Raji (cell line): Measurements from ENCODE around the gene DNAJC13.

Experiments used
- POLR2A ChIP-seq: IDR thresholded peaks from 2 replicates; pipeline ENCODE4 v1.6.1; 2011; ENCODE audit warnings: low read depth, low read length, control low read depth; ENCODE audit not compliant: insufficient read depth

Gene DNAJC13

DNA sequence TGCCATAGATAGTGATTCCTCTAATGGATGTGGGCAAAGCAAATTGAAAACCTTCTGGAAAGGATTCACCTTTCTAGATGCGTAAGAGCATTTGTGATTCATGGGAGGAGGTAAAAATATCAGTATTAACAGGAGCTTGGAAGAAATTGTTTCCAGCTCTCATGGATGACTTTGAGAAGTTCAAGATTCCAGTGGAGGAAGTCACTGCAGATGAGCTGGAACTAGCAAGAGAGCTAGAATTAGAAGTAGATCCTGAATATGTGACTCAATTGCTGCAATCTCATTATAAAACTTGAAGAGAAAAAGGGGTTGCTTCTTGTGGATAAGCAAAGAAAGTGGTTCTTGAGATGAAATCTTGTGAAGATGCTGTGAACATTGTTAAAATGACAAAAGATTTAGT is 91.8 kb downstream of the DNAJC13 start:
- no peak for TF ChIP-seq POLR2A

DNA sequence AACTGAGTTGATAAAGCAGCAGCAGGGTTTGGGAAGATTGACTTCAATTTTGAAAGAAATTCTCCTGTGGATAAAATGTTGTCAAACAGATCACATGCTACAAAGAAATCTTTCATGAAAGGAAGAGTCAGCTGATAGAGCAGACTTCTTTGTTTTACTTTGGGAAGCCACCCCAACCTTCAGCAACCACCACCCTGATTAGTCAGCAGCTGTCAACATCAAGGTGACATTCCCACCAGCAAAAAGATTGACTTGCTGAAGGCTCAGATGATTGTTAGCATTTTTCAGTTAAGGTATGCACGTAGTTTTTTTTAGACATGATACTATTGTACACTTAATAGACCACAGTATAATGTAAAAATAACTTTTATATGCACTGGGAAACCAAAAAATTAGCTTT is 92.2 kb downstream of the DNAJC13 start:
- TF ChIP-seq POLR2A = no peak

DNA sequence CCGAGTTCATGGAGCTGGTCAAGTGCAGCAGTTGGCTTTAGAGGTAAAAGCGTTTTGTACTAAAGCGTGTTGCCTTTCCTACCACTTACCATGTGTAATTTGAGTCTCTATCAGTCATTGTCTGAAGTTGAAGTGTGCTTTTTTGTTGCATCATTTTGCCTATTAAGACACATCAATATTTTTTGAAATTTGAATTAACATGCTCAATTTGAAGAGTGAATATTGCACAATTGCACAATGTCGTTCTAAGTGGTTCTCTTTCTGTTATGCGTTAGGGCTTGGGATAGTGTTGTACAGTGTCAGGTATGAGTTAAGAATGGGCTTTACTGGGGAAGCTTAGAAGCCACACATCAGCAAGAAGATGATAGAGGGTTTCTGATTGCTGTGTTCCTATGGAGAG is 95.8 kb downstream of the DNAJC13 start:
- TF ChIP-seq POLR2A = no peak

DNA sequence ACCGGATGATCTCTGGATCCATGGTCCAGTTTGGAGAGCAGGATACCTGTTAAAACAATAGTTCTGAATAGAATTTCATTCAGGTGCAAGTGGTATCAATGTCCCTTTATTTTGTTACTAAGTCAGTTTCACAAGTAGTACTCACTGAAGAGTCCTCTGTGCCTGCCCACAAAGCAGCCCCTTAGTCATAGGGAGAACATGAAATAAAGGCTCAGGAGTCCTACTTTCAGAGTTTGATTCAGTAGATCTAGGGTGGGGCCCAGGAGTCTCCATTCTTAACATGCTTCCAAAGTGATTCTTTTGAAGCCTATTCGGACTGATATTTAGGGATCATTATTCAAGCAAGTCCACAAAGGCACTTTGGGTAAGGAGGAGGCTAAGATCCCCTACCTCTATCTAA is 100.0 kb downstream of the DNAJC13 start:
- TF ChIP-seq POLR2A = no peak

DNA sequence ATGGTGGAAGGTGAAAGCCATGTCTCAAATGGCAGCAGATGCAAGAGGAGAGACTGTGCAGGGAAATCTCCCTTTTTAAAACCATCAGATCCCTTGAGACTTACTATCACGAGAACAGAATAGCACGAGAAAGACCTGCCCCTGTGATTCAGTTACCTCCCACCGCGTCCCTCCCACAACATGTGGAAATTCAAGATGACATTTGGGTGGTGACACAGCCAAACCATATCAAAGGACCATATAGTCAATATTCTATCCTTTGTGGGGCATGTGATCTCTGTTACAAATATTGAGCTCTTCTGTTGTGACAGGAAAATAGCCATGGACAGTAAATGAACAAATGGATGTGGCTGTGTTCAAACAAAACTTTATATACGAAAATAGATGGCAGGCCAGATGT is 102.6 kb downstream of the DNAJC13 start:
- TF ChIP-seq POLR2A = no peak

DNA sequence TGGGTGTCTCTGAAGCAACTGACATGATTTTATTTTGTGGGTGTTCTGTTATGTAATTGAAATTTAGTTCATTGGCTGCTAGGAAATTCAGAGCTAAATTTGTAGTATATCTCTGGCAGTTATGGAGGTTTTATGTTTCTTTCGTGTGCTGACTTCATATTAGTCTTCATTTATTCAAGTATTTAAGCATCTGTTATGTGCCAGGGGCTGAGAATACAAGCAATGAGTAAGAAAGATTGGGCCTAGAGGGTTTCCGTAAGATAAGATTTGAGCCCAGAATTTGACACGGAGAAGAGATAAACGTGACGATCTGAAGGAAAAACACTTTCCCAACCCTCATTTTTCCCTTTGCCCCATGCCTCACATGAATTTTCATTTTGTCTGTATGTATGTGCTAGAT is 104.6 kb downstream of the DNAJC13 start:
- no peak for TF ChIP-seq POLR2A

DNA sequence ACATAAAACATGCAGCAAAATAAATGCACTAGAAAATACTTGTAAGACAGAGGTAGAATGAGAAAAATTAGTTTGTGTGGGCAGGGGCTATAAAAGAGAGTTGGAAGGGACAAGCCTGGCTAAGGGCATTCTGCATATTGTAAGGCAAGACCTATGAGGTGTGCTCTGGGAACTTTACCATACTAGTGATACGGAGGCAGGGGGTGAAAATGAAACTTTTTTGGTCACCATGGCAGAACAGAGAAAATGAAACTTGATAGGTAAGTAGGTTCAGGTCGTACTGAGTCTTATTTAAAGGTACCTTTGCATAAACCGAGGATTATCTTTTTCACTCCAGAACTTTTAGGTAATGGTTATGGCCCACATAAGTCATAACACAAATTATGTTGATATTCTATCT is 105.1 kb downstream of the DNAJC13 start:
- TF ChIP-seq POLR2A = no peak

DNA sequence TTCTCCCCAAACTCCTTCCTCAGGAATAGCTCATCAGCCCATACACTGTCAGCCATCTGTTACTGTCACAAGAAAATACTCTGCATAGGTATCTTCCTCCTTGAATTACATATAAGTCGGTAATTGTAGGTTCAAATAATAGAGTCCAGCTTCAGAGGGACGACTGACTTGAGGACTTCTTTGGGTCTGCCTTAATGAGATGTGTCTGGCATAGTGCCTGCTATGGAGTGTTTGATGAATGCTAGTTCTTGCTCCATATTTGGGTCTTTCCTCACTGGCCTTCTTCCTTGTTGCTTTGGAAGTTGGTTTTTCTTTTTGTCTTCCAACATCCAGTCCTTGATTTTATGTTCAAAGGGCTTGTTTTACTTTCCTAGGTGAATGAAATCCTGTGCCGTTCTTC is 113.3 kb downstream of the DNAJC13 start:
- TF ChIP-seq POLR2A = no peak

DNA sequence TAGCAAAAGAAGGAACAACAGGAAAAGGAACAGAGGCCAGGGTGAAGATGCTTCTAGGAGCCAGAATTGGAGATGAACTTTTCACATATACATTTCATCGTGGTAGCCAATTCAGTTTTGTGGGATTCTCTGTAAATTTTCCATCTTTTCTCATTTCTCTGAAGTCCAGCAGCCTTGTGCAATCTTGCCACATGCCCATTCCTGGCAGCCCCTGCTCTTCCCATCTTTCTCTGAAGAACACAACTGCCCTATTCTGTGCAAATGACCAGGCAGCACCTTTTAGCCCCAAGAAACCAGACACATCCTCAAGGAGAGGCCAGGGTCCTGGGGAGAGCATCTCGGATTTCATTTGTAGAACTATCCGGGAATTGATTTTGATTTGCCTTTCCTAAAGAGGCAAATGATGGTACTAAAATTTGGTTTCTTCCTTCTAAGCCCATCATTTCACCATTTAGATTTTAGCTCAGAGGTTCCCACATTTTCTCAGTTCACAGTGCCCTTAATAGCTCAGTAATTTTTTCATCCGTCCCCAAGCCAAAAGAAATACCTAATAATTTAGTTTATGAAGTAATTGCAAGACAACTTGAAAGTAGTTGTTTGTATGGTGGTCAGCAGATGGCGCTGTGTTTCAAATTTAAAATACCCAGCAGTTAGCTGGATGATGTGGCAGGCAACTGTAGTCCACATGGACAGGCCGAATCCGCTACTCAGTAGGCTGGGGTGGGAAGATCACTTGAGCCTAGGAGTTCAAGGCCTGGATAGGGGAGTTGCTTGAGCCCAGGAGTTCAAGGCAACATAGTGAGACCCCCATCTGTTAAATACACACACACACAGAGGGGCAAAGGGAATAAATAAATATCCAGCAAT is 118.5 kb downstream of the DNAJC13 start:
- TF ChIP-seq POLR2A = no peak

DNA sequence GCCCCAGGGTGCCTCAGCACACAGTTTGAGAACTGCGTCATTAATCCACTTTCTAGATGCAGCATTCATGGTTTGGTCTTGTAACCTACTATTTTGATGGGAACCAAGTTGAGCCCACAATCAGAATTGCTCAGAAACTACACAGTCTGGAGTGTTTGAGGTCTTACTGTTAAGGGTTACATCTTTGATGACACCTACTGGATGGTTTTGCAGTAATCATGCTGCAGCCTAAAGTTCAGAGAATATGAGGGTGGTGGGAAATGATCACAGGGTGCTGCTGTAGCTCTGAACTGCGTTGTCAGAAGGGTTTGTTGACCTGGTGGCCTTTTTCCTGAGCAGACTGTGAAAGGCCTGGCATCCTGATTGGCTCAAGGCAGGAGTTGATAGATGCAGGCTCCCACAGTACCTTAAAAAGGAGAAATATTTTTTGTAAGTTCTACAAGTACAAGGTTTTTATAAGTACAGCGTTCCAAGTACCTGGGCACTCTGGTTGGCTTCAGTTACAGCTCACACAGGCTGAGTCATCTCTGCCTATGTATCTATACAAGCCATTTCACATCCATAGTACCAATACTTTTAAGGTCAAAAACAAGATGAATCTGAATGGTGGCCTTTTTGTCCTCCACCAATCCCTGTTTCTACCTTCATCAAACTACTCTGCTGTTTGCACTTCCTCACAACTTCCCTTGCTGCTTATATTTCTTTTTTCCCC is 119.3 kb downstream of the DNAJC13 start:
- TF ChIP-seq POLR2A = no peak

DNA sequence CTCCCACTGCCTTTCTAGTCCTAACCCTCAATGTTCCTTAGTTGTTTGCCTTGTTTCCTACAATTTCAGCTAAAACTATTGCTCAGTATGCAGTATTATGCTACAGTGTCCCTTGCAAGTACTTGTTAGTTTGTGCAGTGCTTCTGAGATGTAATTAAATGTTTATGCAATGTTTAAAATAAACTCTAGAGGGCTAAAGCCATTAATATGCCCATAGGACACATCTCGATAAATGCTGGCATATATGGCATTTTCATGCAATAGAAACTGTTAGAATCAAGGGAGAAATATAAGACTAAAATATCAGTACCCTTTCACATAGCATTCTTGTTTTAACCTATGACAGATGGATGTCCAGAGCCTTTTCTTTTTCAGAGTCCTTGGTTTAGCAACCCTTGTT is 120.0 kb downstream of the DNAJC13 start:
- TF ChIP-seq POLR2A = no peak

DNA sequence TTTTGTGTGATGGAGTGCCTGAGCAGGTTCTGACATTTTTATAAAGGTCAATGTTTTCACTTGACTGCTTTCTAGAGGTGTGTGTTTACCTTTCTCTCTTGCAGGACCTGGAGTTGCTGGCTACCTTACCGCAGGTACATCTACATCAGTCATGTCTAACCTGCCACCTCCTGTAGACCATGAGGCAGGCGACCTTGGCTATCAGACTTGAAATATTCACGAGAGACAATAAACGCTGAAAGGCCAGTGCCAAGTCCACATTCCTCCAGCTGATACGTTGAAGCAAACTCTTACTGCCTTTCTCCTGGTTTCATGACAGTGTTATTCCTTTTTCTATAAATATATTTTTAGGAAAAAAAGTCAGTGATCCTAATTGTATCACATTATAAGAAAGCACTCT is 120.8 kb downstream of the DNAJC13 start:
- TF ChIP-seq POLR2A = no peak

DNA sequence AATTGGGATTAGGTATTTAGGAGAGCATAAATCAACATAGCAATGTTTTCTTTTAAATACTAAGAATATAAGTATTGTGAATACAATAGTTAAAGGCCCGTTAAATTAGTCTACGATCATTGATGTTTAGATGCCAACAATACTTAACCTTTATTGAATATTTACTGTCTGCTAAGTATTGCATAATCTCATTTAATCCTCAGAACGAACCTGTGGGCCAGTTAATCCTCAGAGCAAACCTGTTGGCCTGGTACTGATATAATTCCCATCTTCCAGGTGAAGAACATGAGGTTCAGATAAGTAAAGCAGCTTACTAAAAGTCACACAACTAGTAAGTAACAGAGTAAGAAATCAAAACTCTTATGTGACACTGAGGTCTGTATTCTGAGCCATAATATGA is 122.4 kb downstream of the DNAJC13 start:
- no peak for TF ChIP-seq POLR2A

DNA sequence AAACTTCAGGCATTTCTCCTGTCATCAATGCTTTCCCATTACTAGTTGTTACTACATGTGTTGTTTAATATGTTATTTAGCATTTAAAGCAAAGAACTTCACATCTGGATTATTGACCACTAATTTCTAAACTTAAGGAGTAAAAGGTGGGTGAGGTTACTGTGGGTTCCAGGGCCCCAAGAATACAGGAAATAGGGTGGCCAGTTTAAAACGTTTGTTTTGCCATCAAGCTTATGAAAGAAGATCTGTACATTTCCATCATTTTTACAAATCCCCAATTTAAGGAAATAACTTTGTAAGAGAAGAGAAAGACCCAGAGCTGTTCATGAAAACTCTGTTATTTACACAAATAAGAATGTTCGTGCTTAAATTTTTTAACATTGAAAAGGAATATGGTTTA is 125.3 kb downstream of the DNAJC13 start:
- TF ChIP-seq POLR2A = no peak

DNA sequence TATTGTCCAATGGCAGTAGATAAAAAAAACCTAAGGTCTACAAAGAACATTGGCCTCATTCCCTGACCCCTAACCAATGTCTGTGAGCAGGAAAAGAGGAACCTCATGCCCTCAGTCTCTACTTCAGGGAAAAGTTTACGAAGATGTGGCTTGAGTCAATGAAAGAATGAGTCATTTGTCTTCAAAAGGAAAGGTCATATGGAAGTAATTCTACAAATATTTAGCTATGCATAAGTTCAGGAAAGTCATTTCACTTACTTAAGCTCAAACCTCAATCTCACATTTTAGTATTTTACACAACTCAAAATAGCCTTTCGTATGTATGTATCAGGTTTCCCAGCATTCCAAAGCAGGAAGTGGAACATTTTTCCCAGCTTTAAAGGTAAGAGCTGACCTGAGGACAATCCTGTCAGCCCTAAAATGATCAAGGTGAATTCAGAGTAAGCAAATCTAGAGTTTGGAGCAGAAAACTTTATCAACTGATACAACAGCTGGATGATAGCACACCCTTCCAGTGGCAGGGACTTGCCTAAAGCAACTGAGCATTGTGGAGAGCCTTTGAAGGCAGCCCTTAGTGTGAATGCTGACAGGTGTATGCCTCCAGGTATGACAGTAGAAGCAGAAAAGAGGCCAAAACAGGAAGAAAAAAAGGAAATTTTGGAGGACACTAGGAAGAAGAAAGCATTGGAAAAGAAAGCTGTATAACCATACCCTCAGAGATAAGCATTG is 125.9 kb downstream of the DNAJC13 start:
- no peak for TF ChIP-seq POLR2A

DNA sequence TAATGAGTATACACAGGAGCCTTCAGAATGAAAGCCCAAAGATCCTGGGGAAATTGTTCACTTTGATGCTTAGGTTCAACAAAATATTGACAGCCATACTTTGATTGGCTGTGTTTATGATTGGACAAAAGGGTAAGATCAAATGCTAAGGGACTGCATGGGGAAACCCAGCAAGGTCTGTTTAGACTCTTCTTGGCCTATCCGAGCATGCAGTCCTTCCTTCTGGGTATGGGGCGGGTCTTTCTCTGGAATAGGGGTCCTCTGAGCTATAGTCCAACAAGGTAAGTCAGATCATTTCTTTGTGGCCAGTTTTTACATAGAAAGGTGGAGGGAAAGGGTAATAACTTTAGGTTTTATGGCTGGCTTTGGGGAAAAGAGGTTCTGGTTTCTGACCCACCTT is 126.8 kb downstream of the DNAJC13 start:
- no peak for TF ChIP-seq POLR2A
